Measurements from ENCODE around the gene SLC43A1.

Gene SLC43A1

GRCh38 chr11:57477507-57478189, 37.9 kb downstream of the SLC43A1 start:
- no peak for DNase-seq

- DNase-seq = peak; percentile 34
These were observed 38.6 kb downstream of the SLC43A1 start for GRCh38 chr11:57476757-57477506.

- DNase-seq = peak; percentile 35
These were observed 39.3 kb downstream of the SLC43A1 start for GRCh38 chr11:57476047-57476756.

GRCh38 chr11:57475671-57476046, 39.8 kb downstream of the SLC43A1 start:
- DNase-seq = no peak

- DNase-seq = no peak
These were observed 40.3 kb downstream of the SLC43A1 start for GRCh38 chr11:57475191-57475590.

GRCh38 chr11:57474803-57475115, 40.7 kb downstream of the SLC43A1 start:
- no peak for DNase-seq

- DNase-seq = peak; percentile 70
These were observed 41.3 kb downstream of the SLC43A1 start for GRCh38 chr11:57474017-57474802.

- DNase-seq = peak; percentile 50
These were observed 42.1 kb downstream of the SLC43A1 start for GRCh38 chr11:57473285-57473841.

- no peak for DNase-seq
These were observed 44.0 kb downstream of the SLC43A1 start for GRCh38 chr11:57471496-57471895.

GRCh38 chr11:57469268-57469667, 46.2 kb downstream of the SLC43A1 start:
- DNase-seq = no peak

- no peak for DNase-seq
These were observed 47.2 kb downstream of the SLC43A1 start for GRCh38 chr11:57468276-57468675.

GRCh38 chr11:57467508-57468157, 47.9 kb downstream of the SLC43A1 start:
- DNase-seq = no peak

- no peak for DNase-seq
These were observed 48.8 kb downstream of the SLC43A1 start for GRCh38 chr11:57466680-57467079.

- DNase-seq = no peak
These were observed 50.8 kb downstream of the SLC43A1 start for GRCh38 chr11:57464539-57465181.

GRCh38 chr11:57463671-57464538, 51.6 kb downstream of the SLC43A1 start:
- DNase-seq = no peak

- no peak for DNase-seq
These were observed 52.9 kb downstream of the SLC43A1 start for GRCh38 chr11:57462597-57462996.

- DNase-seq = no peak
These were observed 53.5 kb downstream of the SLC43A1 start for GRCh38 chr11:57461841-57462489.

- no peak for DNase-seq
These were observed 54.4 kb downstream of the SLC43A1 start for GRCh38 chr11:57460758-57461749.

Measured in right hindlimb (tissue), 1 donor.